GM18951 (cell line): ENCODE results near the gene RAET1E.
"Not testable (repeated sequence)": the region's sequence is repeated elsewhere in the genome, so short reads cannot be mapped to it uniquely, and the experiment has no call there.

ENCODE experiments used
- POLR2A ChIP-seq: IDR thresholded peaks from 4 replicates; pipeline ENCODE4 v1.6.1; 2011; ENCODE audit warnings: mild to moderate bottlenecking; ENCODE audit not compliant: insufficient read length, insufficient read depth; ENCODE audit errors: extremely low read depth
- in situ Hi-C: fragments of 300-500 bp; cut with MboI; formaldehyde crosslinking; loops from one replicate; pipeline ENCODE4 v1.12.0; 2022; ENCODE audit warnings: low sequenced_read_pairs, mixed read lengths, inconsistent platforms; ENCODE audit not compliant: unreplicated experiment

Gene RAET1E

GRCh38 chr6:149935668-149936067 is 37.8 kb upstream of the RAET1E start:
- no peak for TF ChIP-seq POLR2A
- in situ Hi-C loops: loop anchor here (5.0 kb wide), 1 partner anchor 82 kb away; no protein-coding TSS in a partner anchor

GRCh38 chr6:149935246-149935645 is 37.3 kb upstream of the RAET1E start:
- in situ Hi-C loops: loop anchor here (5.0 kb wide), 1 partner anchor 82 kb away; no protein-coding TSS in a partner anchor
- TF ChIP-seq POLR2A: no peak

GRCh38 chr6:149934249-149935156 is 36.6 kb upstream of the RAET1E start:
- in situ Hi-C loops: loop anchor here (5.0 kb wide), 1 partner anchor 83 kb away; no protein-coding TSS in a partner anchor

GRCh38 chr6:149933461-149933860 is 35.5 kb upstream of the RAET1E start:
- in situ Hi-C loops: no loop called here

More at GRCh38 chr6:149934249-149935156, 36.6 kb upstream of the RAET1E start:
- no peak for TF ChIP-seq POLR2A

GRCh38 chr6:149933036-149933435 is 35.1 kb upstream of the RAET1E start:
- in situ Hi-C loops: no loop called here

More at GRCh38 chr6:149933461-149933860, 35.5 kb upstream of the RAET1E start:
- no peak for TF ChIP-seq POLR2A

GRCh38 chr6:149931501-149931900 is 33.6 kb upstream of the RAET1E start:
- in situ Hi-C loops: no loop called here

More at GRCh38 chr6:149933036-149933435, 35.1 kb upstream of the RAET1E start:
- no peak for TF ChIP-seq POLR2A

GRCh38 chr6:149929422-149929821 is 31.5 kb upstream of the RAET1E start:
- no peak for TF ChIP-seq POLR2A
- in situ Hi-C loops: no loop called here

More at GRCh38 chr6:149931501-149931900, 33.6 kb upstream of the RAET1E start:
- TF ChIP-seq POLR2A: no peak

GRCh38 chr6:149927025-149927424 is 29.1 kb upstream of the RAET1E start:
- in situ Hi-C loops: not testable (repeated sequence)

- in situ Hi-C loops: no loop called here
These were observed 28.3 kb upstream of the RAET1E start for GRCh38 chr6:149925974-149926777.

GRCh38 chr6:149925253-149925973 is 27.5 kb upstream of the RAET1E start:
- in situ Hi-C loops: no loop called here

More at GRCh38 chr6:149925974-149926777, 28.3 kb upstream of the RAET1E start:
- TF ChIP-seq POLR2A: no peak

GRCh38 chr6:149924933-149925252 is 27.0 kb upstream of the RAET1E start:
- in situ Hi-C loops: no loop called here
- no peak for TF ChIP-seq POLR2A

More at GRCh38 chr6:149925253-149925973, 27.5 kb upstream of the RAET1E start:
- TF ChIP-seq POLR2A: no peak

GRCh38 chr6:149924206-149924932 is 26.5 kb upstream of the RAET1E start:
- in situ Hi-C loops: no loop called here
- TF ChIP-seq POLR2A: no peak
